ENCODE results near the gene ZNF516. TPM values are rescaled to one million over a fixed set of nuclear protein-coding genes. Genes with fewer than 3 reads are reported as not detected.

The ZNF516 gene
- total RNA-seq, 4 donors from 2014 or later, result 20.5 to 55.4 (median 22.4) TPM

GRCh38 chr18:76437910-76438309 is 57.1 kb downstream of the ZNF516 start:
- Histone ChIP-seq H3K9me3 (no peaks in the 10 kb centered on the region), H3K4me1 (peaks cover 6% of the 10 kb centered on the region), H3K36me3 (peaks cover 36% of the 10 kb centered on the region), H3K27ac (no peak overlapping the region), H3K4me3 (no peak overlapping the region), H3K27me3 (no peaks in the 10 kb centered on the region)
- no peak for DNase-seq (ENCODE audit: low spot score in 2 of 2)
- no peak for TF ChIP-seq POLR2AphosphoS5 (IDR thresholded peaks at IDR 0.05)
- no peak for TF ChIP-seq POLR2A (IDR thresholded peaks at IDR 0.05)
- no peak for TF ChIP-seq EP300 (IDR thresholded peaks at IDR 0.05)
- TF ChIP-seq CTCF (IDR thresholded peaks at IDR 0.05), result no peak
- 89% methylated on average over 8 of the region's 8 CpGs for WGBS

GRCh38 chr18:76437011-76437410 is 58.0 kb downstream of the ZNF516 start:
- Histone ChIP-seq H3K9me3 (no peaks in the 10 kb centered on the region), H3K27ac (no peak overlapping the region), H3K27me3 (no peaks in the 10 kb centered on the region), H3K4me1 (peaks cover 6% of the 10 kb centered on the region), H3K4me3 (no peak overlapping the region), H3K36me3 (peaks cover 34% of the 10 kb centered on the region)
- 81% methylated on average over 11 of the region's 11 CpGs for WGBS
- no peak for TF ChIP-seq CTCF (IDR thresholded peaks at IDR 0.05)
- DNase-seq (ENCODE audit: low spot score in 2 of 2), result no peak

- TF ChIP-seq POLR2A (IDR thresholded peaks at IDR 0.05) (no peak), EP300 (IDR thresholded peaks at IDR 0.05) (no peak), CTCF (IDR thresholded peaks at IDR 0.05) (no peak), POLR2AphosphoS5 (IDR thresholded peaks at IDR 0.05) (no peak)
- 87% methylated on average over 16 of the region's 16 CpGs for WGBS
- Histone ChIP-seq H3K27ac (no peak overlapping the region), H3K9me3 (no peaks in the 10 kb centered on the region), H3K4me1 (peaks cover 6% of the 10 kb centered on the region), H3K36me3 (peaks cover 27% of the 10 kb centered on the region), H3K27me3 (no peaks in the 10 kb centered on the region), H3K4me3 (no peak overlapping the region)
- DNase-seq (ENCODE audit: low spot score in 2 of 2), result no peak
Measured at GRCh38 chr18:76436342-76436741, 58.7 kb downstream of the ZNF516 start.

GRCh38 chr18:76435316-76435989 is 59.6 kb downstream of the ZNF516 start:
- TF ChIP-seq EP300 (IDR thresholded peaks at IDR 0.05) (no peak), POLR2A (IDR thresholded peaks at IDR 0.05) (no peak), POLR2AphosphoS5 (IDR thresholded peaks at IDR 0.05) (no peak)
- Histone ChIP-seq H3K36me3 (peaks cover 18% of the 10 kb centered on the region), H3K4me1 (peaks cover 6% of the 10 kb centered on the region), H3K27ac (no peak overlapping the region), H3K9me3 (no peaks in the 10 kb centered on the region), H3K4me3 (no peak overlapping the region), H3K27me3 (no peaks in the 10 kb centered on the region)
- DNase-seq (ENCODE audit: low spot score in 2 of 2), result no peak
- WGBS, result 89% methylated on average over 17 of the region's 17 CpGs

GRCh38 chr18:76434452-76434851 is 60.6 kb downstream of the ZNF516 start:
- Histone ChIP-seq H3K4me1 (peaks cover 10% of the 10 kb centered on the region), H3K9me3 (no peaks in the 10 kb centered on the region), H3K27me3 (no peaks in the 10 kb centered on the region), H3K4me3 (no peak overlapping the region), H3K36me3 (peaks cover 17% of the 10 kb centered on the region), H3K27ac (no peak overlapping the region)
- DNase-seq (ENCODE audit: low spot score in 2 of 2), result no peak
- 79% methylated on average over 13 of the region's 14 CpGs for WGBS
- TF ChIP-seq POLR2A (IDR thresholded peaks at IDR 0.05) (no peak), EP300 (IDR thresholded peaks at IDR 0.05) (no peak), CTCF (IDR thresholded peaks at IDR 0.05) (no peak), POLR2AphosphoS5 (IDR thresholded peaks at IDR 0.05) (no peak)

GRCh38 chr18:76433788-76434187 is 61.3 kb downstream of the ZNF516 start:
- WGBS, result 91% methylated on average over 17 of the region's 17 CpGs
- H3K4me3 ChIP-seq, result no peak overlapping the region
- no peaks in the 10 kb centered on the region for H3K27me3 ChIP-seq
- H3K36me3 ChIP-seq, result peaks cover 17% of the 10 kb centered on the region
- peaks cover 17% of the 10 kb centered on the region for H3K4me1 ChIP-seq
- TF ChIP-seq POLR2AphosphoS5 (IDR thresholded peaks at IDR 0.05) (no peak), POLR2A (IDR thresholded peaks at IDR 0.05) (no peak), CTCF (IDR thresholded peaks at IDR 0.05) (no peak), EP300 (IDR thresholded peaks at IDR 0.05) (no peak)
- no peak for DNase-seq (ENCODE audit: low spot score in 2 of 2)
- no peak overlapping the region for H3K27ac ChIP-seq
- H3K9me3 ChIP-seq, result no peaks in the 10 kb centered on the region
